ENCODE measurements around the gene C22orf42. TPM values are rescaled to one million over a fixed set of nuclear protein-coding genes. Genes with fewer than 3 reads are reported as not detected.
"Not testable (repeated sequence)": the region's sequence is repeated elsewhere in the genome, so short reads cannot be mapped to it uniquely, and the experiment has no call there.

Gene C22orf42
- total RNA-seq, 4 donors from 2014 or later: not detected

DNA sequence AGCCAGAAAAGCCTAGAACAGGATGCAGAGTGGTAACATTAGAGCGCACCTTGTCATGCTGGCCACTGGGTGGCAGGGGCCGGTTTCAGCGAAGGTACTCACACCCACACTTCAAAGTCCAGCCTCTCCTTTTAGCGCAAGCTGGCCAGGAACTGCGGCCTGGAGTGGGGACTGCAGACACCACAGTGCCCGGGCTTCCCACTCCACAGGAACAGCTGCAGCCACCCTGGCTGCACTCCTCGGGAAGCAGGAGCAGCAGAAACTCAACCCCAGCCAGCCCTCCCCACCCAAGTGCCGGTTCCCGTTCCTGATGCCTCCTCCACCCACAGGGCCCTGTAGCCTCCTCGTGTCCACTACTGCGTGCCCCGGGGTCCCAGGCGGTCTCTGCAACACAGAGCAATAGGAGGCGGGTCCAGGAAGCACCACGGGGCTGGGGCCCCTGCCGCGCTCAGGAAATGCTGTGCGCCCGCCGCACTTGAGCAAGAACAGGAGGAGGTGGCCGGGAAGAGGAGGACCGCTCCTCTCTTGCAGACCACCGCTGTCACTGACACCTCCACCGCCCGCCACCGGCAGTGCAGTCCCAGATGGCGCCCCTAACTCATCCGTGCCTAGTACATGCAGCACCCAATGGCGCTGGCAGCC lies 43.6 kb upstream of the C22orf42 start:
- Histone ChIP-seq H3K9me3 (no peaks in the 10 kb centered on the region), H3K4me1 (peaks cover 21% of the 10 kb centered on the region), H3K27ac (no peak overlapping the region), H3K27me3 (peaks cover 55% of the 10 kb centered on the region), H3K36me3 (no peaks in the 10 kb centered on the region), H3K4me3 (peak overlapping the region; percentile 29)
- no peak for DNase-seq (ENCODE audit: low spot score in 2 of 2)
- TF ChIP-seq, protein P1, sequence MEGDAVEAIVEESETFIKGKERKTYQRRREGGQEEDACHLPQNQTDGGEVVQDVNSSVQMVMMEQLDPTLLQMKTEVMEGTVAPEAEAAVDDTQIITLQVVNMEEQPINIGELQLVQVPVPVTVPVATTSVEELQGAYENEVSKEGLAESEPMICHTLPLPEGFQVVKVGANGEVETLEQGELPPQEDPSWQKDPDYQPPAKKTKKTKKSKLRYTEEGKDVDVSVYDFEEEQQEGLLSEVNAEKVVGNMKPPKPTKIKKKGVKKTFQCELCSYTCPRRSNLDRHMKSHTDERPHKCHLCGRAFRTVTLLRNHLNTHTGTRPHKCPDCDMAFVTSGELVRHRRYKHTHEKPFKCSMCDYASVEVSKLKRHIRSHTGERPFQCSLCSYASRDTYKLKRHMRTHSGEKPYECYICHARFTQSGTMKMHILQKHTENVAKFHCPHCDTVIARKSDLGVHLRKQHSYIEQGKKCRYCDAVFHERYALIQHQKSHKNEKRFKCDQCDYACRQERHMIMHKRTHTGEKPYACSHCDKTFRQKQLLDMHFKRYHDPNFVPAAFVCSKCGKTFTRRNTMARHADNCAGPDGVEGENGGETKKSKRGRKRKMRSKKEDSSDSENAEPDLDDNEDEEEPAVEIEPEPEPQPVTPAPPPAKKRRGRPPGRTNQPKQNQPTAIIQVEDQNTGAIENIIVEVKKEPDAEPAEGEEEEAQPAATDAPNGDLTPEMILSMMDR (IDR thresholded peaks at IDR 0.05): peak; percentile 12 to 41
- no peak for TF ChIP-seq EP300 (IDR thresholded peaks at IDR 0.05)
- WGBS: 6% methylated on average over 9 of the region's 29 CpGs

- Histone ChIP-seq H3K27me3 (peaks cover 55% of the 10 kb centered on the region), H3K36me3 (no peaks in the 10 kb centered on the region), H3K4me1 (peaks cover 21% of the 10 kb centered on the region), H3K27ac (no peak overlapping the region), H3K9me3 (no peaks in the 10 kb centered on the region), H3K4me3 (no peak overlapping the region)
- TF ChIP-seq, protein P1 (IDR thresholded peaks at IDR 0.05): no peak
- TF ChIP-seq POLR2A (IDR thresholded peaks at IDR 0.05) (no peak), POLR2AphosphoS5 (IDR thresholded peaks at IDR 0.05) (no peak), EP300 (IDR thresholded peaks at IDR 0.05) (no peak)
- DNase-seq (ENCODE audit: low spot score in 2 of 2): no peak
- 51% methylated on average over 3 of the region's 4 CpGs for WGBS
Observed at GRCh38 chr22:32202161-32202538, 43.0 kb upstream of the C22orf42 start.

DNA sequence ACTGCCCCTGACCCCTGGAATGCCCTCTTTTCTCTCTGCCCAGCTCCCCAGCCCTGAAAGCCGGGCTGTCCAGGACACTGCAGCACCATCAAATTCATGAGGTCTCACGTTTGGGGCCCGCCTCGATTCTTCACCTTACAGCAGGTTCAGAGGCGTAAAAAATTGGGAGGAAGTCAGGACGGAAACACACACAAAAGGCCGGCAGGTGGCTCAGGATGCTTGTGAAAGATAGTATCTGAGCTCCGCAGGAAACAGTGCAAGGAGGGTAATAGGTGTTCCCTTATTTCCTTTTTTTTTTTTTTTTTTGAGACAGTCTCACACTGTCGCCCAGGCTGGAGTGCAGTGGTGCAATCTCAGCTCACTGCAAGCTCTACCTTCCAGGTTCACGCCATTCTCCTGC lies 41.6 kb upstream of the C22orf42 start:
- no peaks in the 10 kb centered on the region for H3K36me3 ChIP-seq
- no peak for DNase-seq (ENCODE audit: low spot score in 2 of 2)
- peaks cover 21% of the 10 kb centered on the region for H3K4me1 ChIP-seq
- H3K27ac ChIP-seq: no peak overlapping the region
- WGBS: 72% methylated on average over 10 of the region's 10 CpGs
- no peaks in the 10 kb centered on the region for H3K9me3 ChIP-seq
- H3K27me3 ChIP-seq: peaks cover 54% of the 10 kb centered on the region
- TF ChIP-seq, protein P1 (IDR thresholded peaks at IDR 0.05): no peak
- TF ChIP-seq EP300 (IDR thresholded peaks at IDR 0.05): no peak
- no peak for TF ChIP-seq POLR2A (IDR thresholded peaks at IDR 0.05)
- no peak for TF ChIP-seq POLR2AphosphoS5 (IDR thresholded peaks at IDR 0.05)
- no peak overlapping the region for H3K4me3 ChIP-seq

- 88% methylated on average over 5 of the region's 7 CpGs for WGBS
- H3K9me3 ChIP-seq: no peaks in the 10 kb centered on the region
- H3K4me1 ChIP-seq: peaks cover 21% of the 10 kb centered on the region
- TF ChIP-seq, protein P1 (IDR thresholded peaks at IDR 0.05): no peak
- no peak for TF ChIP-seq POLR2A (IDR thresholded peaks at IDR 0.05)
- no peak for TF ChIP-seq EP300 (IDR thresholded peaks at IDR 0.05)
- TF ChIP-seq POLR2AphosphoS5 (IDR thresholded peaks at IDR 0.05): no peak
- peaks cover 46% of the 10 kb centered on the region for H3K27me3 ChIP-seq
- no peak overlapping the region for H3K4me3 ChIP-seq
- no peak overlapping the region for H3K27ac ChIP-seq
- no peak for DNase-seq (ENCODE audit: low spot score in 2 of 2)
- H3K36me3 ChIP-seq: no peaks in the 10 kb centered on the region
Observed at GRCh38 chr22:32199961-32200360, 40.9 kb upstream of the C22orf42 start.

- peaks cover 40% of the 10 kb centered on the region for H3K27me3 ChIP-seq
- H3K9me3 ChIP-seq: no peaks in the 10 kb centered on the region
- no peaks in the 10 kb centered on the region for H3K36me3 ChIP-seq
- DNase-seq (ENCODE audit: low spot score in 2 of 2): no peak
- H3K27ac ChIP-seq: no peak overlapping the region
- peaks cover 19% of the 10 kb centered on the region for H3K4me1 ChIP-seq
- WGBS: 95% methylated on average over 6 of the region's 6 CpGs
- H3K4me3 ChIP-seq: no peak overlapping the region
- TF ChIP-seq EP300 (IDR thresholded peaks at IDR 0.05) (no peak), POLR2A (IDR thresholded peaks at IDR 0.05) (no peak), POLR2AphosphoS5 (IDR thresholded peaks at IDR 0.05) (no peak)
- TF ChIP-seq, protein P1 (IDR thresholded peaks at IDR 0.05): no peak
Observed at GRCh38 chr22:32199341-32199740, 40.2 kb upstream of the C22orf42 start.

- not testable (repeated sequence) for H3K9me3 ChIP-seq; H3K27ac ChIP-seq; H3K4me1 ChIP-seq; H3K36me3 ChIP-seq; H3K4me3 ChIP-seq; DNase-seq (ENCODE audit: low spot score in 2 of 2)
- H3K27me3 ChIP-seq: peaks cover 24% of the 10 kb centered on the region
- WGBS: 84% methylated on average over 5 of the region's 5 CpGs
Observed at GRCh38 chr22:32197553-32198226, 38.6 kb upstream of the C22orf42 start.

- WGBS: 62% methylated on average over 3 of the region's 3 CpGs
- DNase-seq (ENCODE audit: low spot score in 2 of 2); H3K27ac ChIP-seq; H3K4me1 ChIP-seq; H3K36me3 ChIP-seq; H3K4me3 ChIP-seq; H3K9me3 ChIP-seq: not testable (repeated sequence)
- H3K27me3 ChIP-seq: peaks cover 12% of the 10 kb centered on the region
Observed at GRCh38 chr22:32195900-32196299, 36.8 kb upstream of the C22orf42 start.

DNA sequence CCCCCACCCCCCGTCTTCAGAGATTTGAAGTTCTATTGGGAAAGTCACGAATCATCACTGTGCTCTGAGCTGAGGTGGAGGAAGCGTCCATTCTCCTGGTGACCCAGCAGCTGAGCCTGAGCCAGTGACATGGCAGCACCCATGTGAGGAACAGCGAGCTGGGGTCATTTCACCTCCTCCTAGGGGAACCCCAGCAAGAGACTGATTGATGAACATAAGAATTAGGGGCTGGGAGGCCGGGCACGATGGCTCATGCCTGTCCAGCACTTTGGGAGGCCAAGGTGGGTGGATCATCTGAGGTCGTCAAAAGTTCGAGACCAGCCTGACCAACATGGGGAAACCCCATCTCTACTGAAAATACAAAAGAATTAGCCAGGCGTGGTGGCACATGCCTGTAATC lies 34.2 kb upstream of the C22orf42 start:
- not testable (repeated sequence) for H3K27me3 ChIP-seq, H3K27ac ChIP-seq, H3K9me3 ChIP-seq, H3K36me3 ChIP-seq, H3K4me3 ChIP-seq, H3K4me1 ChIP-seq
- WGBS: 82% methylated on average over 7 of the region's 9 CpGs
- DNase-seq (ENCODE audit: low spot score in 2 of 2): peak in 1 of 2 donors; percentile 67
